ENCODE data around the gene BID.

DNA sequence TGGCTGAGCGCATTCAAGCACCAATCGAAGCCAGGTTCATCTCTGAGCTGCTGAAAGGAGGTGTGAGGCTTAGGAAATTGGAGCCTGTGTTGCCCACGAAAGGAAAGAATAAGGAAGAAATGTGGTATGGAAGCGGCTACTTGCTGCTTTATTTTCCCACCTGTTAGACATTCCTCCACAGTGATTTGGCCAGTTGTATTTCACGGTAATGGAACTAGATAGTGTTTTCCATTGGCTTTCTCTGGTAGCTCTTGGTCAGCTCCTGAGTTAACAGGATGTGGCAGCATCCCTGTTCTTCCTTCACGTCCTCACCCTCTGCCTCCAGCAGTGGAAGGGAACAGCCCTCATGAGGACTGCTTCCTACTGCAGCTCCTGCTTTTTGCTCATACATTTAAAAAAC lies 44.7 kb downstream of the BID start:
- no peak for TF ChIP-seq BACH1 (IDR thresholded peaks at IDR 0.05; ENCODE audit: low read length)
- no peak for TF ChIP-seq SAP30 (IDR thresholded peaks at IDR 0.05; ENCODE audit: insufficient read depth, insufficient replicate concordance, low read length)
- TF ChIP-seq YY1 (IDR thresholded peaks at IDR 0.05; ENCODE audit: low read depth, low read length), result no peak
- no peak for TF ChIP-seq POLR2A (IDR thresholded peaks at IDR 0.05; ENCODE audit: control extremely low read depth in 1 of 2, low read depth in 2 of 2, low read length in 2 of 2)
- TF ChIP-seq, protein P1, sequence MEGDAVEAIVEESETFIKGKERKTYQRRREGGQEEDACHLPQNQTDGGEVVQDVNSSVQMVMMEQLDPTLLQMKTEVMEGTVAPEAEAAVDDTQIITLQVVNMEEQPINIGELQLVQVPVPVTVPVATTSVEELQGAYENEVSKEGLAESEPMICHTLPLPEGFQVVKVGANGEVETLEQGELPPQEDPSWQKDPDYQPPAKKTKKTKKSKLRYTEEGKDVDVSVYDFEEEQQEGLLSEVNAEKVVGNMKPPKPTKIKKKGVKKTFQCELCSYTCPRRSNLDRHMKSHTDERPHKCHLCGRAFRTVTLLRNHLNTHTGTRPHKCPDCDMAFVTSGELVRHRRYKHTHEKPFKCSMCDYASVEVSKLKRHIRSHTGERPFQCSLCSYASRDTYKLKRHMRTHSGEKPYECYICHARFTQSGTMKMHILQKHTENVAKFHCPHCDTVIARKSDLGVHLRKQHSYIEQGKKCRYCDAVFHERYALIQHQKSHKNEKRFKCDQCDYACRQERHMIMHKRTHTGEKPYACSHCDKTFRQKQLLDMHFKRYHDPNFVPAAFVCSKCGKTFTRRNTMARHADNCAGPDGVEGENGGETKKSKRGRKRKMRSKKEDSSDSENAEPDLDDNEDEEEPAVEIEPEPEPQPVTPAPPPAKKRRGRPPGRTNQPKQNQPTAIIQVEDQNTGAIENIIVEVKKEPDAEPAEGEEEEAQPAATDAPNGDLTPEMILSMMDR (IDR thresholded peaks at IDR 0.05; ENCODE audit: control extremely low read depth in 1 of 3, insufficient read depth in 1 of 3, low read depth in 1 of 3, low read length in 3 of 3), result no peak
